GM19467 (cell line): ENCODE measurements around the gene ATP5F1D.
"Not testable (repeated sequence)": the region's sequence is repeated elsewhere in the genome, so short reads cannot be mapped to it uniquely, and the experiment has no call there.

Source experiments
- ATAC-seq: cut with Tn5 transposase; IDR thresholded peaks from one replicate; pipeline ENCODE4 v1.9.1; 2021; ENCODE audit warnings: mild to moderate bottlenecking, moderate library complexity; ENCODE audit not compliant: unreplicated experiment

Gene ATP5F1D

DNA sequence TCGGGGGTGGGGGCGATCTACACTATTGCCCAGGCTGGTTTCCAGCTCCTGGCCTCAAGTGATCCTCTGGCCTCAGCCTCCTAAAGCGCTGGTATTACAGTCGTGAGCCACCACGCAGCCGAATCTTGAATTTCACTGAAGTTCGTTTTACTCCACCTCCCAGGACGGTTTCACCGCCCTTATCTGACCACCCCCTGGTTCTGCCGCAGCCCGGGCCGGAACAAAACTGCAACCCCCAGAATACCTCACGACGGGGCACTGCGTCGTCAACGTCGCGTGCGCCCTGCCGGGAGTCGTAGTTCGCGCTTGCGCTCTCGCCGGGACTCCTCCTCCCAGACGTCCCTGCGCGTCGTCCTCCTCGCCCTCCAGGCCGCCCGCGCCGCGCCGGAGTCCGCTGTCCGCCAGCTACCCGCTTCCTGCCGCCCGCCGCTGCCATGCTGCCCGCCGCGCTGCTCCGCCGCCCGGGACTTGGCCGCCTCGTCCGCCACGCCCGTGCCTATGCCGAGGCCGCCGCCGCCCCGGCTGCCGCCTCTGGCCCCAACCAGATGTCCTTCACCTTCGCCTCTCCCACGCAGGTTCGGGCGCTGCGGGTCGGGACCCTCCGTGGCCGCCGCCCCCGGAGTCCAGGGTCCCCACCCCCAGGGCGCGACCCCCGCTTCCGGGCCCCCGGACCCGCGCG is at the start of gene ATP5F1D:
Gene ATP5F1D (plus strand): TSS at position 335 of the 679 bp plus-strand sequence. CDS start 100 bp downstream, at position 435.
- ATAC-seq: peak; percentile 56

DNA sequence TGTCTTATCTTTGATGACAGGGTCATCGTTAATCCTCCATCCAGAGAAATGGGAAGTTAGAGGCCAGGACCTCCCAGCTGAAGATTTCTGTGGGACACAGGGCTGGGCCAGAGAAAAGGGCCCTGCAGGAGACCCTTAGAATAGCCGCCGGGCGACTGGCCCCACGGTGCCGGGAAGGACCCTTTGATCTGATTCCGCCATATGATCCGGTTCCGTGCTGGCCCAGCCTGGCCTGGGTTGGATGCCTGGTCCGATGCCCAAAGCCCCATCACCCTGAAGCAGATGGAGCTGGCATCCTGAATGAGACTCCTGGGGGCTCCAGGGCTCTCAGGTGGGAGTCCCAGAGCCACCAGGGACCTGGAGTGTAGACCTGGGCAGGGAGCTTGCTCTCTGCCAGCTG is 42.0 kb upstream of the ATP5F1D start:
- ATAC-seq: no peak

DNA sequence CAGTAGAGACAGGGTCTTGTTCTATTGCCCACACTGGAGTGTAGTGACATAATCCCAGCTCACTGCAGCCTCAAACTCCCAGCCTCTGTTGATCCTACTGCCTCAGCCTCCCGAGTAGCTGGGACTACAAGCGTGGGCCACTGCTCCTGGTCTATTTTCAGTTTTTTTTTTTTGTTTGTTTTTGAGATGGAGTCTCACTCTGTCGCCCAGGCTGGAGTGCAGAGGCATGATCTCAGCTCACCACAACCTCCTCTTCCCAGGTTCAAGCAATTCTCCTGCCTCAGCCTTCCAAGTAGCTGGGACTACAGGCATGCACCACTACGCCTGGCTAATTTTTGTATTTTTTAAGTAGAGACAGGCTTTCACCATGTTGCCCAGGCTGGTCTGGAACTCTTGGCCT is 40.9 kb upstream of the ATP5F1D start:
- ATAC-seq: not testable (repeated sequence)

DNA sequence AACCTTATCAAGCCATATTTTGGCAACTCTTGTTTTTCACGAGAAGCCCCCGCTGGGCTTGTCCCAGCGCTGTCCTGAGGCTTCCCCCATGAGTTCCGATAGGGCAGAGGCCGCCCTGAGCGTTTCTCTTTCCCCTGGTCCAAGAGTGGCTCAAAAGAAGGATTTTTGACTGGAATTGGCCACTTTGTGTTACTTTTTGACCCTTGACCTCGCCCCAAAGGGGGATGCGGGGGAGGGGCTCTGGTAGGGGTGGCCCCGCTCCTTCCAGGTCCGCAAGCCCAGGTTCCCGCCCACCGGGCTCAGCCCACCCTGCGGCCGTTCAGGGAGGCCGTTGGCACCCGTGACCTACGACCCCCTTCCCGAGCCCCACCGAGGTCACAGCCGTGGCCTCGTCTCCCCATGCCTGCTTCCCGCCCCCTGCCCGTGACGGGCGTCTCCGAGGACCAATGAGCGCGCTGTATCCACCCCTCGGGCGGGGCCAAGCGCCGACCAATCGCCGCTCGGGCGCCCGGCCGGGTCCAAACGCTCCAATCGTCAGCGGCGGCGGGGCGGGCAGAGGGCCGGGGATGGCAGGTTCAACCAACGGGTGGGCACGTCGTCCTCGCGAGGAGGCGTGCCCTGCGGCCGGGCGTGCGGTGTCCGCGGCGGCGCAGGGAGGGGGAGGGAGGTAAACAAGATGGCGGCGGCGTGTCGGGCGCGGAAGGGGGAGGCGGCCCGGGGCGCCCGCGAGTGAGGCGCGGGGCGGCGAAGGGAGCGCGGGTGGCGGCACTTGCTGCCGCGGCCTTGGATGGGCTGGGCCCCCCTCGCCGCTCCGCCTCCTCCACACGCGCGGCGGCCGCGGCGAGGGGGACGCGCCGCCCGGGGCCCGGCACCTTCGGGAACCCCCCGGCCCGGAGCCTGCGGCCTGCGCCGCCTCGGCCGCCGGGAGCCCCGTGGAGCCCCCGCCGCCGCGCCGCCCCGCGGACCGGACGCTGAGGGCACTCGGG is 36.1 kb upstream of the ATP5F1D start, which contains the start of gene STK11:
Gene STK11 (plus strand): TSS at position 665 of the 986 bp plus-strand sequence. CDS start 1,136 bp downstream, outside the sequence.
- ATAC-seq: peak; percentile 80

DNA sequence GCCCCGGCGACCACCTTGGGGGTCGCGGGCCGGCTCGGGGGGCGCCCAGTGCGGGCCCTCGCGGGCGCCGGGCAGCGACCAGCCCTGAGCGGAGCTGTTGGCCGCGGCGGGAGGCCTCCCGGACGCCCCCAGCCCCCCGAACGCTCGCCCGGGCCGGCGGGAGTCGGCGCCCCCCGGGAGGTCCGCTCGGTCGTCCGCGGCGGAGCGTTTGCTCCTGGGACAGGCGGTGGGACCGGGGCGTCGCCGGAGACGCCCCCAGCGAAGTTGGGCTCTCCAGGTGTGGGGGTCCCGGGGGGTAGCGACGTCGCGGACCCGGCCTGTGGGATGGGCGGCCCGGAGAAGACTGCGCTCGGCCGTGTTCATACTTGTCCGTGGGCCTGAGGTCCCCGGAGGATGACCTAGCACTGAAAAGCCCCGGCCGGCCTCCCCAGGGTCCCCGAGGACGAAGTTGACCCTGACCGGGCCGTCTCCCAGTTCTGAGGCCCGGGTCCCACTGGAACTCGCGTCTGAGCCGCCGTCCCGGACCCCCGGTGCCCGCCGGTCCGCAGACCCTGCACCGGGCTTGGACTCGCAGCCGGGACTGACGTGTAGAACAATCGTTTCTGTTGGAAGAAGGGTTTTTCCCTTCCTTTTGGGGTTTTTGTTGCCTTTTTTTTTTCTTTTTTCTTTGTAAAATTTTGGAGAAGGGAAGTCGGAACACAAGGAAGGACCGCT is 35.2 kb upstream of the ATP5F1D start:
- peak; percentile 8 for ATAC-seq

DNA sequence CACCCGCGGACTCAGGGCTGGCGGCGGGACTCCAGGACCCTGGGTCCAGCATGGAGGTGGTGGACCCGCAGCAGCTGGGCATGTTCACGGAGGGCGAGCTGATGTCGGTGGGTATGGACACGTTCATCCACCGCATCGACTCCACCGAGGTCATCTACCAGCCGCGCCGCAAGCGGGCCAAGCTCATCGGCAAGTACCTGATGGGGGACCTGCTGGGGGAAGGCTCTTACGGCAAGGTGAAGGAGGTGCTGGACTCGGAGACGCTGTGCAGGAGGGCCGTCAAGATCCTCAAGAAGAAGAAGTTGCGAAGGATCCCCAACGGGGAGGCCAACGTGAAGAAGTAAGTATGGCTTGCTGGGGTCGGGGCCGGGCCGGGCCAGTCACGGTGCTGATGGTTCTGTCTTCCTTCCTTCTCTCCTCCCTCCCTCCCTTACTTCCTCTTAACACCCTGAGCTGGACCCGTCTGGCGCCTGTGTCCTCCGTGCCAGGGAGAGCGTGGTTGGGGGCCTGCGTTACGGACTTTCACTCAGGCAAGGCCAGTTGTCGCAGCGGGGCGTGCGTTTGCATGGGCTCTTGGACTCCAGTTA is 34.6 kb upstream of the ATP5F1D start:
- ATAC-seq: no peak

DNA sequence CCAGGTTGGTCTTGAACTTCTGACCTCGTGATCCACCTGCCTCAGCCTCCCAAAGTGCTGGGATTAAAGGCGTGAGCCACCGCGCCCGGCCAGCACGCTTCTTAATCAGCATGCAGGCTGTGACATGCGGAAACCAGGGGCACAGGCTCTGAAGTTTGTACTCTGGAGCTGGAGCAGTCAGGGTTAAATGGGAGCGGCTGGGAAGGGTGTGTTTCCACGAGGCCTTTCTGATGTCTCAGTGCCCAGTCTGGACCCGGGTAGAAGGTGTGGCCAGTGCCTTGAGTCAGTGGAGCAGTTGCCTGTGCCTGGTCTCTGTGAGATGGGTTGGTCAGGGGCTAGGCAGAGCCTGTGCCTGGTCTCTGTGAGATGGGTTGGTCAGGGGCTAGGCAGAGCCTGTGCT is 32.7 kb upstream of the ATP5F1D start:
- not testable (repeated sequence) for ATAC-seq

DNA sequence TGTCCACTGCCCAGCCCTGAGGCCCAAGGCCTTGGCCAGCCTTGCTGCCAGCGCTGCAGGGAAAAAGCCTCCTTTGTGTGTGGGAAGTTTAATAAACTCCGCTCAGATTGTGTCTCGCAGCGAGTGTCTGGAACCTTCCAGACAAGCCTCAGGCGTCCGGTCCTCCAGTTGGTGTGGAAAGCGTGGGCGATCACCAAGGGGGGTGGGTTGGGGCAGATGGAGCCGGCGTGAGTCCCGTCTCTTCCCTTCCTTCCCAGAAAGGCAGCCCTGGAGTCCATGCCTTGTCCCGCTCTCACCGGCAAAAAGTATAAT is 31.4 kb upstream of the ATP5F1D start:
- ATAC-seq: no peak

DNA sequence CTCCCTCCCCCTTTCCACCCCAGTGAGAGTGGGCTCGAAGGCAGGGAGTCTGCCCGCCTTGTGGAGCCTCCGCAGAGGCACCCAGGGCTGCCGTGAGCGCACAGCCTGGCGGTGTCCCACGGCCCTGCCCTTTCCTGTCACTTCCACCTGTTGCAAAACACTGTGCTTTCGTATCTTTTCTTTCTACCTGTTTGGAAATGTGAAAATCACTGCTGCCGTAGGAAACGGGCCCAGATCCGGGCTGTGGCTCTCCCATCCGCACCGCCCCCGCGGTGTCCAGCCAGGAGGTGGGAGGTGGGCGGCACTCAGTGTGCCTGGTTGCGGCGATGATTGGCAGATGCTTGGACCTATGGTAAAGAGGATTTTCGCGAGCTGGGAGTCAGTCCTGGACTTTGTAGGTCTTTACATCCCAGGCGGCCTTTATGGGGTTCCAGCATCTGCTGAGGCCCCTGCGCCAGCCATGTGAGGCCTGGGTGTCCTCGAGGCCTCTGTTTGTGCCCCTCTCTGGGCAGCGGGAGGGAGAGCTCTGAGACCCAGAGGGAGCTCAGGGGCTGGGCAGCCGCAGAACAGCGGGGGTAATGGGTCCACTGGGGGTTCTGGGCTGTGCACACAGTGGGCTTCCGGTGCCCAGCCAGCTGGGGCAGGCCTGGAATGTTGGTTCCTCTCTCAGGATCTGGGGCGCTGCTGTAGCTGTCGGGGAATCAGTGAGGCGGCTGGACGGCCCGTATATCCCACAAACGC is 29.9 kb upstream of the ATP5F1D start:
- no peak for ATAC-seq

DNA sequence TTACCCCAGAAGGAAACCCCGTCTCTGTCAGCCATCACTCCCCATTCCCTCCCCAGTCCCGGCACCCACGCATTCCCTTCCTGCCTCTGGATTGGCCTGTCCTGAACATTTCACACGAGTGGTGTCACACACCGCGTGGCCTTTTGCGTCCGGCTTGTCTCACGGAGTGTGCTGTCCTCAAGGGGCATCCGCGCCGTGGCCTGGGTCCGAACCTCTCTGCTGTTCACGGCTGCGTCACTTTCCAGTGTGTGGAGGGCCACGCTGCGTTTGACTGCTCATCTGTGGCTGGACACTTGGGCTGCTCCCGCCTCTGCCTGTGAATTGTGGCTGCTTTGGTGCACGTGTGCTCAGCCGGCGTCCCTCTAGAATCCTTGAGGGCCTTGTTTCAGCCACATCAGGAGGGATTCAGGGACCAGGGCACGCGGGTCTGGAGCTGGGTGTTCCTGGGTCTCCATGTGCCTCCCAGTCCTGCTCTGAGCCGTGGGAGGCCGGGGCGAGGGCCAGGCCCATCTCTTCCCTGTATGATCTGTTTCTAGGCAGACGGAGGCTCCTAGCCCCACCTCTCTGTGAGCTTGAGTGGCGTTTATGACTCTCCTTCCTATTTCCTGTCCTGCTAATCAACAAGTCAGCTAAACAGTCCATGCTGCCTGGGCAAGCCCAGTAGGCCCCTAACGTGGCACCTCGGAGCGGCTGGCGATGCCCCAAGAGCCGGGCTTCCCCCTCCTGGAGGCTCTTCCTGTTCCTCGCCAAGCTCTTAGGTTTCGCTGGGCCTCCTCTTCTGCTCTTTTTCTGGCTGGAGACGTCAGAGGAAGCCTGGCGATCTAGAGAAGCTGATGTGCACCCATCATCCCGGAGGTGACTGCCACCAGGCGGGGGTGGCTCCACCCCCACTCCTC is 27.9 kb upstream of the ATP5F1D start:
- no peak for ATAC-seq

DNA sequence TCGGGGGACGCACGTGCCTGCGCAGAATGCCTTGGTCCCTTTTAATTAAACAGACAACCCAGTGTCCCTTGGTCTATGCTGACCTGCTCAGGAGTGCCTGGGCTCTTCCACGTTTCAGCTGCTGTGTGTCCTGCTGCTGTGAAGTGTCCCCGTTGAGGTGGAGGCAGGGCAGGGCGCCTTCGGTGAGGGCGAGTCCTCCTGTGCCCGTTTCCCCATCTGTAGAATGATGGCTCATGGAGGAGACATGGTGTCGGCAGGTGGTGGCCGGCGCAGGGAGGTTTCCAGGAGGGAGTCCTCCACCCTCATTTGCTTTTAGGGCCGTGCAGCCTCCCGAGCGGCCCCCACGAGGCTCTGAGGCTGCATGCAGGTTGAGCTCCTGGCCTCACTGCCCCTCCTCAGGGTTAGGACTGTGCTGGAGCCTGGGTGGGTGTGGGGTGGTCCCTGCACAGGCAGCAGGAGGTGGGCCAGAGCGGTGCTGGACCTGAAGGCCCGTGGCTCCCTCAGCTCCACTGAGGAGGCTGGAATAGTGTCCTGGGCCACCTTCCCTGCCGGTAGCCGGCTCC is 27.2 kb upstream of the ATP5F1D start:
- no peak for ATAC-seq

DNA sequence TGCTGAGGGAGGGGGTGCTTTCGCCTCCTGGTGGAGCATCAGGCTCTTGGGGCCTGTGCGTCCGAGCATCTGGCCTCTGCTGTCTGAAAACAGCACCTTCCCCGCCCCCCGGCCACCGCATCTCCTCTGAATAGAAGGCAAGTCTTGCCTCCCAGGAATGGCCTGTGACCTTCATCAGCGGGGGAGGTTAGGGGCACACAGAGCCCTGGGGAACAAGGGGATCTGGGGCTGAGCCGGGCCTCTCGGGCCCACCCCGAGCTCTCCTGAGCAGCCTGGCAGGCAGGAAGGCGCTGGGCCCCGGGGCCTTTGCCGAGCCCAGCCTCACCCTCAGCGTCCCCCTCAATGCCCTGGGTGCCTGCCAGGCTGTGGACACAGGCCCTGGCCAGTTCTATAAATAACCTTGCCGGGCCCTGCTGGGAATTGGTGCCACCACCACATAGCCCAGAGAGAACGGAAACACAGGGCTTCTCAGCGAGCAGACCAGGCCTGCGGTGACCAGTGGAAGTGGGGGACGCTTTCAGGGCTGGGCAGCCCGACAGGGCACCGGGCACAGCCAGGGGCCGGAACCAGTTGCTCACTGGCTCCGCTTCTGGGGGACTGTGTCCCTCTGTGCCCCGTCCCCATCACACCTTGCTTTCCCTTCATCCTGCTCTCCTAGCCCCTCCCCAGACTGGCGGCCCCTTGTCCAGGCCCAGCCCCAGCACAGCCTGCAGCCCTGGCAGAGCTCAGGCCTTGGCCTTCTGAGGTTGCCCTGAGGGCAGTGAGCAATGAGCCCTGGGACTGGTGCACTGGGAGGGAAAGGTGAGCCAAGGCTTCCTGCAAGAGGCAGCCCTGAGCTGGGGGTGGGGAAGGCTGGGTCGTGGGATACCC is 26.5 kb upstream of the ATP5F1D start:
- ATAC-seq: no peak

DNA sequence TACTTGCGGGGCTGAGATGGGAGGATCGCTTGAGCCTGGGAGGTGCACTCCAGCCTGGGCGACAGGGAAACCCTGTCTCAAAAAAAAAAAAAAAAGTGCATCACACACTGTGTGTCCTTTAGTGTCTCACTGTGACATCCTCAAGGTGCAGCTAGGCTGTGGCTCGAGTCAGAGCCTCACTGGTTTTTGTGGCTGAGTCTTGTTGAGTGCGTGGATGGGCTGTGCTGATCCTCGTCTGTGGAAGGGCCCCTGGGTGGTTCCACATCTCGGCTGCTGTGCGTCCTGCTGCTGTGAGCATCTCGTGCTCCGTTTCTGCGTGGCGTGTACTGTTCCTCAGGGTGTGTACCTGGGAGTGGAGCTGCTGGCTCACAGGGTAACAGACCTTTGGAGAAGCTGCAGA is 24.8 kb upstream of the ATP5F1D start:
- ATAC-seq: no peak

DNA sequence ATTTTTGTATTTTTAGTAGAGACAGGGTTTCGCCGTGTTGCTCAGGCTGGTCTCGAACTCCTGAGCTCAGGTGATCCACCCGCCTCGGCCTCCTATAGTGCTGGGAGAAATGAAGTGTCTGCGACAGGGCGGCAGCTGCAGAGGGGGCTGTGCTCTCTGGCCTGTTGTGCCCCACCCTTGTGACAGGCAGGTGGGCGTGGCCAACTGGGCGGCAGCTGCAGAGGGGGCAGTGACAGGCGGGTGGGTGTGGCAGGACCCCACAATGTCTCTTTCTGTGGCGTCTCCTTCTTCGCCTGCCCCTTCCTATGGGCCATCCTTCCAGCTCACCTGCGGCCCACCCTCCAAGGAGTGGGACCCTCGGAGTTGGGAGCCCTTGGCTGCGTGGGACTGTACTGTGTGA is 24.2 kb upstream of the ATP5F1D start:
- no peak for ATAC-seq

DNA sequence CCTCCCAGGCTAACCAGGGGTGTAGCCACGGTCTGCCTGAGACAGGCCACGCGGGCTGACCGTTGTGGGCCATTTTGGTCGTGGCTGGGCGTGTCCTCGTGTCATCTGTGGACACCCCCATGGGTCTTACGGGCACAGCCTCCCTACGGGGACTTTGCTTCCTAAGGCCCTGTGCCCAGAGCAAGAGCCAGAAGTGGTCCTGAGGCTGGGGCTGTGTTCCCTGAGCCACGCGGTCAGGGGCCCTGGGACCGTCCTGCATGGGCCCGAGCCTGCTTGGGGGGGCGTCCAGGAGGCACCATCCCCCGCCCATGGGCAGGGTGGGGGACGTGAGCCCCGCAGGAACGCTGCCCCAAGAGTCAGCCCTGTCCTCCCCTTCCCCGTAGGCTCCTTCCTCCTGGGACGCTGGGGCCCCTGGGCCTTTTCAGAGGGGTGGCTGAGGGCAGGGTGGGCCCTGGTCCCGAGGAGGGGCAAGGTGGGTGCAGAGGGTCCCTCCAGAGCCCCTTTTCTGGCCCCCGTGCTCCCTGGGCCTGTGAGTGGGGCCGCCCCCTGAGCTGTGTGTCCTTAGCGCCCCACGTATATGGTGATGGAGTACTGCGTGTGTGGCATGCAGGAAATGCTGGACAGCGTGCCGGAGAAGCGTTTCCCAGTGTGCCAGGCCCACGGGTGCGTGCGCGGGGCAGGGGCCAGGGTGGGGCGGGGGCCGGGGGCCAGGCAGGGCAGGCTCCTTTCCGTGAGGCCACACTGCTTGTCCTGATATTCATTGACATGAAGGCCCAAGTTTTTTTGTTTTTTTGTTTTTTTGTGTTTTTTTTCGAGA is 22.6 kb upstream of the ATP5F1D start:
- ATAC-seq: no peak

DNA sequence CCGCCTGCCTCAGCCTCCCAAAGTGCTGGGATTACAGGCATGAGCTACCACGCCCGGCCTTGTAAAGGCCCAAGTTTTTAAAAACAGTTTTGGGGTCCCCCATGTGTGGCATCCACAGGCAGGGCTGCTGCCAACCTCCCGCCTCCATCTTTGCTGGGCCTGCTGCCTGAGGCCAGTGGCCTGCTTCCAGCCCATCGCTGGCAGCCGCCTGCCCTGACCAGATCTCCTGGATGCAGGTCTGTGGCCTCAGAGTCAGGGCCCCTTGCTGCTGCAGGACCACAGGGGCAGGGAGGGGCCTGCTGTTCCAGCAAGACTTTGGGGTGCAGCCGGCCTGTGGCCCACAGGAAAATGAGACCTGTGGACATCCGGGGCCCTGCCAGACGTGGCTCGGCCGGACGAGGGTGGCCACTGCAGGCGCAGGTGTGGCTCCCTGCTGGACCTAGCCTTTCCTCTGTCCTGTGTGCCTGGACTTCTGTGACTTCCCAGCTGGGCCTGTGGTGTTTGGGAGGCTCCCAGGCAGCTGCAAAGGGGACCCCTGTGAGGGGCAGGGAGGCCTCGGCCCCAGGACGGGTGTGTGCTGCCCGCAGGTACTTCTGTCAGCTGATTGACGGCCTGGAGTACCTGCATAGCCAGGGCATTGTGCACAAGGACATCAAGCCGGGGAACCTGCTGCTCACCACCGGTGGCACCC is 21.6 kb upstream of the ATP5F1D start:
- ATAC-seq: no peak
